Measurements from ENCODE around the gene DLGAP3. TPM values are rescaled to one million over a fixed set of nuclear protein-coding genes. Genes with fewer than 3 reads are reported as not detected.
A peak's percentile ranks its signal among the peaks of the same experiment; 100 is the strongest.

Gene DLGAP3
- total RNA-seq, result under 0.01 TPM in 1 of 2 replicates, not detected in the other

GRCh38 chr1:34929497-34929852 lies at the start of gene DLGAP3:
Gene DLGAP3 (minus strand): TSS chr1:34929650. CDS start chr1:34905383, 24,267 bp downstream.
- no peak within 1 kb of the TSS for H3K27ac ChIP-seq (ENCODE audit: low read depth, low read length)
- peaks cover 58% of the 10 kb centered on the region for H3K27me3 ChIP-seq (ENCODE audit: insufficient read depth, low read length)
- no peaks in the 10 kb centered on the region for H3K79me2 ChIP-seq (ENCODE audit: insufficient read depth, low read length)
- peak; percentile 86 for DNase-seq (ENCODE audit: insufficient read length, low spot score, missing footprints)
- no peaks in the 10 kb centered on the region for H3K9me3 ChIP-seq (ENCODE audit: low read depth, low read length)
- no peak for TF ChIP-seq CTCF (IDR thresholded peaks at IDR 0.05; ENCODE audit: extremely low read depth, low read depth, low read length)
- no peaks in the 10 kb centered on the region for H3K36me3 ChIP-seq (ENCODE audit: insufficient read depth, low read length)
- H3K4me3 ChIP-seq (ENCODE audit: insufficient read depth, low read length), result no peak within 1 kb of the TSS
- no peak within 1 kb of the TSS for H3K4me2 ChIP-seq (ENCODE audit: insufficient read depth, low read length)
- no peaks in the 10 kb centered on the region for H4K20me1 ChIP-seq (ENCODE audit: insufficient read depth, low read length)
- no peaks in the 10 kb centered on the region for H3K4me1 ChIP-seq (ENCODE audit: insufficient read depth, low read length)
- no peak within 1 kb of the TSS for H2AFZ ChIP-seq (ENCODE audit: low read length)

- H3K4me2 ChIP-seq (ENCODE audit: insufficient read depth, low read length), result no peak overlapping the region
- H3K27ac ChIP-seq (ENCODE audit: low read depth, low read length), result no peak overlapping the region
- no peak overlapping the region for H2AFZ ChIP-seq (ENCODE audit: low read length)
- H3K4me3 ChIP-seq (ENCODE audit: insufficient read depth, low read length), result no peak overlapping the region
- H3K27me3 ChIP-seq (ENCODE audit: insufficient read depth, low read length), result no peaks in the 10 kb centered on the region
- H3K79me2 ChIP-seq (ENCODE audit: insufficient read depth, low read length), result peaks cover 16% of the 10 kb centered on the region
- no peaks in the 10 kb centered on the region for H3K9me3 ChIP-seq (ENCODE audit: low read depth, low read length)
- TF ChIP-seq CTCF (IDR thresholded peaks at IDR 0.05; ENCODE audit: extremely low read depth, low read depth, low read length), result no peak
- peaks cover 13% of the 10 kb centered on the region for H4K20me1 ChIP-seq (ENCODE audit: insufficient read depth, low read length)
- peak; percentile 76 for DNase-seq (ENCODE audit: insufficient read length, low spot score, missing footprints)
- peaks cover 4% of the 10 kb centered on the region for H3K4me1 ChIP-seq (ENCODE audit: insufficient read depth, low read length)
- H3K36me3 ChIP-seq (ENCODE audit: insufficient read depth, low read length), result peaks cover 5% of the 10 kb centered on the region
Measured at GRCh38 chr1:34978921-34979320, 49.5 kb upstream of the DLGAP3 start.

- no peak for TF ChIP-seq CTCF (IDR thresholded peaks at IDR 0.05; ENCODE audit: extremely low read depth, low read depth, low read length)
- H3K27ac ChIP-seq (ENCODE audit: low read depth, low read length), result no peak overlapping the region
- no peak overlapping the region for H3K4me3 ChIP-seq (ENCODE audit: insufficient read depth, low read length)
- H2AFZ ChIP-seq (ENCODE audit: low read length), result no peak overlapping the region
- H3K36me3 ChIP-seq (ENCODE audit: insufficient read depth, low read length), result peaks cover 5% of the 10 kb centered on the region
- peaks cover 7% of the 10 kb centered on the region for H4K20me1 ChIP-seq (ENCODE audit: insufficient read depth, low read length)
- H3K27me3 ChIP-seq (ENCODE audit: insufficient read depth, low read length), result no peaks in the 10 kb centered on the region
- H3K4me1 ChIP-seq (ENCODE audit: insufficient read depth, low read length), result no peaks in the 10 kb centered on the region
- peak; percentile 78 for DNase-seq (ENCODE audit: insufficient read length, low spot score, missing footprints)
- peaks cover 8% of the 10 kb centered on the region for H3K79me2 ChIP-seq (ENCODE audit: insufficient read depth, low read length)
- no peaks in the 10 kb centered on the region for H3K9me3 ChIP-seq (ENCODE audit: low read depth, low read length)
- no peak overlapping the region for H3K4me2 ChIP-seq (ENCODE audit: insufficient read depth, low read length)
Measured at GRCh38 chr1:34977858-34978257, 48.4 kb upstream of the DLGAP3 start.

- Histone ChIP-seq H3K9me3 (ENCODE audit: low read depth, low read length) (no peaks in the 10 kb centered on the region), H3K27me3 (ENCODE audit: insufficient read depth, low read length) (no peaks in the 10 kb centered on the region), H3K4me3 (ENCODE audit: insufficient read depth, low read length) (no peak overlapping the region), H3K4me1 (ENCODE audit: insufficient read depth, low read length) (no peaks in the 10 kb centered on the region), H2AFZ (ENCODE audit: low read length) (no peak overlapping the region), H3K79me2 (ENCODE audit: insufficient read depth, low read length) (peaks cover 3% of the 10 kb centered on the region), H3K4me2 (ENCODE audit: insufficient read depth, low read length) (no peak overlapping the region), H4K20me1 (ENCODE audit: insufficient read depth, low read length) (peaks cover 7% of the 10 kb centered on the region), H3K36me3 (ENCODE audit: insufficient read depth, low read length) (peaks cover 5% of the 10 kb centered on the region), H3K27ac (ENCODE audit: low read depth, low read length) (no peak overlapping the region)
- DNase-seq (ENCODE audit: insufficient read length, low spot score, missing footprints), result no peak
- TF ChIP-seq CTCF (IDR thresholded peaks at IDR 0.05; ENCODE audit: extremely low read depth, low read depth, low read length), result no peak
Measured at GRCh38 chr1:34977210-34977471, 47.7 kb upstream of the DLGAP3 start.
